Activated effector memory CD4-positive, alpha-beta T cell treated with Interleukin-2 at 50 U/mL for 16 hours (primary cell): ENCODE measurements around the gene ANKRD28.

Source experiments
- DNase-seq: peaks from one replicate; pipeline ENCODE4 v3.0.0-alpha.2; 2020

Gene ANKRD28

DNA sequence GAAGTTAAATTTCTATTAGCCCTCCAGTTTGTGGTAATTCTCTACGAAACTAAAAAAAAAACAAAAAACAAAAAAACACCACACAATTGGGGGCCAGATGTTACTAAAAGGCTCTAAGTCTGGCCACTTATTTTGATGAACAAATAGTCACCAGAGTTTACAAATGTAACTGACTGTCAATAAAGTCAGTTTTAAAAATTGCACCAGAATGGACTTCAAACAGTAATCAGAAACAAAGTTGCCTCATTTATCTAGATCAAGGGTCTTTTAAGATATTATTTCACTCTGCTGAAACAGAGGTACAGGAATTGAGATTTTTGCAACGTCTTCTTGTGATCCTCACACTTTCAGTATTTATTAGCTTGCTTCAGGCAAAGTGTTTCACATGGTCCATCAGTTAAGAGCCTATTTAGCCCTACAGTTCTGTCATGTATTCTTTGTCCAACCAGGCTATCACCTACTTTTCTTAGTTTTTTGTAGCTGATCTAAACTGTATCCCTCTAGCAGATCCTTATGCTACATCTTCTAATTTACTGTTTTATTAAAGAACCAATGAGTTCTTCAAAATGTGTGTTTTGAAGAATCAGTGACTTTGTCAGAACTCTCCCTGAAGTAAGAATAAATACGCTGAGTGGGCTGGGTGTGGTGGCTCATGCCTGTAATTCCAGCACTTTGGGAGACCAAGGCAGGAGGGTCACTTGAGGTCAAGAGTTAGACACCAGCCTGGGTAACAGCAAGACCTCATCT lies 74.7 kb downstream of the ANKRD28 start:
- DNase-seq: no peak

- no peak for DNase-seq
Observed at GRCh38 chr3:15716178-15716577, 81.6 kb downstream of the ANKRD28 start.

DNA sequence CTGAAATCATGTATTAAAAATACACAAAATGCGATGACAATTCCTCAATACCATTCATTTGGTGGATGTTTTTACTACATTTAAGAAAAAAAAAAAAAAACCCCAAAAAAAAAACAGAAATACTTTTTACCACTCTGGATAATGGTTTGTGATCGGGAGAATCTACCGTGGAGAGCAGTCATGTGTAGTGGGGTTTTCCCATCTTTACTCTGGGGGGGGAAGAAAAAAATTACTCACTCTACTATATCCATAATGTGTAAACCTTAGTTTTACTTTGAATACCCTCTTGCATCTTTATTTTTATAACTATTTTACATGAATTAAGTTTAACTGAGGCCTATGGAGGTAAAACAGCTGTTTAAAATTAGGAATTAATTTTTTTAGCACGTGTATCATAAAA lies 83.3 kb downstream of the ANKRD28 start:
- DNase-seq: no peak

GRCh38 chr3:15713364-15713763 lies 84.4 kb downstream of the ANKRD28 start:
- DNase-seq: no peak

DNA sequence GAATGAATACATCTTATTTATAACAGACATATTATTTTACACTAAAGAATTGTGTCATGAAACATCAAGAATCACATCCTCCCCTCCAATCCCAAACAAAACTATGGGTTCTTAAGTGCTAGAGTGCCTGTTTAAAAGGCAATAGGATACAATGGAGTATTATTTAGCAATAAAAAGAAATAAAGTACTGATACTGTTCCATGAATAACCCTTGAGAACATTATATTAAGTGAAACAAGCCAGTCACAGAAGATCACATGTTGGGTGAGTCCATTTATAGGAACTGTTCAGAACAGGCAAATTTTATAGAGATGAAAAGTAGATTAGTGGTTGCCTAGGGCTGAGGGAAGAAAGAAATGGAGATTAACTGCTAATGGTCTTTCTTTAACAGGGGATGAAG lies 86.5 kb downstream of the ANKRD28 start:
- DNase-seq: no peak

DNA sequence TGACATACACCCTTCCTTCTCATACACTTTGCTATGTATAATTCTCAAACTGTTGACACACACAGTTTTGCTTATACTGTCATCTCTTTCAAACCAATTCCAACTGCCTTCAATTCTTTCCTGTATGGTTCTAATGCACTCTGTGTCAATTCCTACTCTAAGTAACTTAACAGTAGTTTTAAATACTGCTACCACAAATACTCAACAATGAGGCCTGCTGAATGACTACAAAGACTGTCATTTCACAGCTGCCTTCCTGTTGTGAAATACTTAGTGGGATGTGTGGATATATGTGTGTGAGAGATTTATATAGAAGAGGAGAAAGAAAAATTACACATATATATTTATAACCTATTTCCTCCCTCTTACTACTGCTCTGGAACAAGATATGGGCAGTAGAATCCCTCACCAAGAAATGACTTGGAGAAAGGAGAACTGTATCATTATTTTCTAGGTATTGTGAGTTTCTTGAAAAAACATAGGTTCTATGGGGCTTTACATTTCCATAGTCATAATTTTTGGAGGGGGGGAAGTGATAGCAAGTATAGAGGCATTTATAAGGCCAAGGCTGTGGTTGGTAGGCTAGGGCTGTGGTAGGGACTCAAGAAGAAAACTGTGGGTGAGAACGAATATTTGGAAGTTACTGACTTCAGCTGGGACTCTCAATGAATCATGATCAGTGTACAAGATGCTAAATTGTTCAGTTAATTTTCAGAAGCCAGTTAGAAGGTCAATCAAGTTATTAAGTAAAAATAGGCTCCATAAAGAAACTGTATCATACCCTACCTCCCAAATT lies 88.7 kb downstream of the ANKRD28 start:
- no peak for DNase-seq

- no peak for DNase-seq
Observed at GRCh38 chr3:15707779-15708178, 90.0 kb downstream of the ANKRD28 start.

DNA sequence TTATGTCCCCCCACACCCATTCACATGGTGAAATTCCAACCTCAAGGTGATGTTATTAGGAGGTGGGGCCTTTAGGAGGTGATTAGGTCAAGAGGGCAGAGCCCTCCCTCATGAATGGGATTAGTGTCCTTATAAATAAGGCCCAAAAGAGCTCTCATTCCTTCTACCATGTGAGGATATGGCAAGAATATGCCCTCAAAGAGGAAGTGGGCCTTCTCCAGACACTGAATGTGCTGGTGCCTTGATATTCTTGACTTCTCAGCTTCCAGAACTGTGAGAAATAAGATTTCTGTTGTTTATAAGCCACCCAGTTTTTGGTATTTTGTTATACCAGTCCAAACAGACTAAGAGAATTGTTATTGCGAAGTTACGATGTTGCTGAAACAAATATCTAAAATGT lies 94.4 kb downstream of the ANKRD28 start:
- no peak for DNase-seq

- no peak for DNase-seq
Observed at GRCh38 chr3:15694628-15695027, 103.2 kb downstream of the ANKRD28 start.

DNA sequence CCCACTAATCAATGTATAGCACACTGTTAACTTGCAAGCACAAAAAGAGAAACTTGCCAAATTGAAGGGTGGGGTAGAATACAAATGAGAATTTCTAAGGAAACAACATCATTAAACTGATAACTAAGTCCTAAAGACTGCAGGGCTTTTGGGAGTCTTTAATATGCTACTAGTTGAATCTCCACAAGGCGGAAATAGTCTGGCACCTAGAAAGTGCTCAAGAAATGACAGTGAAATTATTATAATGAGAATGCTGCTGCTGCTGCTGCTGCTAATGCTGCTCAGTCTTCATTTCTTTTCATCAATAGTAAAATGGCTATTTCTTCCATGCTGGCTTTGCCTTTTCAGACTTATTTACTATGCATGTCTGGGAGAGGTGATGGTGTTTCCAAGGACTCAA lies 104.4 kb downstream of the ANKRD28 start:
- DNase-seq: no peak

DNA sequence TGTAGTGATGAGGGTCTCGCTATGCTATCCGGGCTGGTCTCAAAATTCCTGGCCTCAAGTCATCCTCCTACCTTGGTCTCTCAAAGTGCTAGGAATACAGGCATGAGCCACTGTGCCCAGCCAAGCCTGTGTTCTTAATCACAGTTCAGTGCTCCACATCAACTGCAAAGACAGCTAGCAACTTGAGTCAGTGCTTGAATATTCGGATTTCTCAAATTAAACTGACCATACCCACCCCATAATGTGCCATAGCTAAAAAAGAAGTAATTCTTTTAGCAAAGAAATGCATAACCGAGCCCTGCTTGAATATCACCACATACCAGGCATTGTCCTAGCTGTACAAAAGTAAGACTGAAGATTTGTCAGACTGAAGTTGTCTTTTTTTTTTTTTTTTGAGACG lies 107.0 kb downstream of the ANKRD28 start:
- no peak for DNase-seq

DNA sequence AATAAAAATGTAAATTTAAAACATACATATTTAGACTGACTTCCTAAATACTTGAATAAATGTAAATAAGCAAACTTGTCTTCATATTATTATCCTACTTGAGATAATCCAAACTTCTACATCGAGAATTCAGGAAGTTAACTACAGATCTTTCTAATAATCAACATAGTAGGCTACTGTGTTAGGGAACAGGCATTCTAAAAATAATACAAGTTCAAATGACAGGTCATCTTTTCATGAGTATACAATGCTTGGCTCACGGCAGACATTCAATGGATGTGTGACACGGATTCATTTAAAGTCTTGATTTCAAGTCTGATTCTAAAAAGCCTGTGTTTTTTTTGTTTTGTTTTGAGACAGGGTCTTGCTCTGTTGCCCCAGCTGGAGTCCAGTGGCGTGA lies 107.5 kb downstream of the ANKRD28 start:
- no peak for DNase-seq

- no peak for DNase-seq
Observed at GRCh38 chr3:15685927-15686326, 111.9 kb downstream of the ANKRD28 start.

DNA sequence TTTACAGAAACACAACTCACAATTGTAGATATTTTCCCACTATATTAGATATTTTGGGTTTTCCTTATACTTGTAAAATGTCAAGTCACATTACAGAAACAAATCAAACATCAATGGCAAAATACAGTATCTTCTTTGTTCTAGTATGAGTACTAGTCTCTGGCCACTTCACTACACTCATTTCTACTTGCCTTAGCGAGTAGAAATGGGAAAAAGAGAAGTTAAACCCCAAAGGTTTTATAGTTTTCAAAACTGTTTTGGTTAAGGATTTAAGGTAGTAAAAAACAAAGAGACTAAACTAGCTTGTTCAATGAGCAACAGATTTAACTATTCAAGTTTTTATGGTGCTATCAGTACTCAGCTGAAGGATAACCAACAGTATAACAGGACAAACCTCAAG lies 114.5 kb downstream of the ANKRD28 start:
- DNase-seq: no peak

GRCh38 chr3:15682561-15683185 lies 115.1 kb downstream of the ANKRD28 start:
- DNase-seq: no peak

GRCh38 chr3:15681668-15682067 lies 116.1 kb downstream of the ANKRD28 start:
- DNase-seq: no peak

- no peak for DNase-seq
Observed at GRCh38 chr3:15679306-15679705, 118.5 kb downstream of the ANKRD28 start.

- no peak for DNase-seq
Observed at GRCh38 chr3:15676259-15676658, 121.5 kb downstream of the ANKRD28 start.

DNA sequence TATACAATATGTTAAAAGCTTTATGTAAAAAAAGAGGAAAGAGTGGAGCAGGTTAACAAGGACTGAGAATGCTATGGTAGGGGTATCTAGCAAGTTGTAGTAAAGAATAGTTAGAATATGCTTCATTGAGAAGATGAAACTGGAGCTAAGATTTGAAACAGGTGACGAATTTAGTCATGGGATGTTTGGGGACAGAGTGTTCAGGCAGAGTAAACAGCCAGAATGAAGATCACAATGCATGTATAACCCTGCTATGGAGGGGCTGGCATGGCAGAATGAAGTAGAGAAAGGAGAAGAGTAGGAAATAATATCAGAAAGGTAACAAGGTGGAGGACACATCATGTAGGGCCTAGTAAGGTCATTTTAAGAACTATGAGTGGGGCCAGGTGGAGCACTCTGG lies 124.2 kb downstream of the ANKRD28 start:
- no peak for DNase-seq

- no peak for DNase-seq
Observed at GRCh38 chr3:15667484-15667883, 130.3 kb downstream of the ANKRD28 start.

DNA sequence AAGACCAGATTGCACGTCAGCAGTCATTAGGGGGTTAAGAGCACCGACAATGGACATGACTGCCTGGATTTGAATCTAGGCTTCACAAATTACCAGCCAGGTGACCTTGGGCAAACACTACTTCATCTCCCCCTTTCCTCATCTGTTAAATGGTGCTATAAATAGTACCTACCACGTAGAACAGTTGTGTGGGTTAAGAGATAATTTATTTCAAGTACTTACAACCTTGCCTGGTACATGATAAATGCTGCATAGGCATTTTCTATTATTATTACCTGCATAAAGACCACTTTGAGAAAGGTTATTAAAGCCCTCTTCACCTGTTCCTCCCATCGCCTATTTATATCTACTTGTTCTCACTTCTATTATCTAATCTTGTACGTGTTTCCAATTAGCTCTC lies 131.5 kb downstream of the ANKRD28 start:
- no peak for DNase-seq

DNA sequence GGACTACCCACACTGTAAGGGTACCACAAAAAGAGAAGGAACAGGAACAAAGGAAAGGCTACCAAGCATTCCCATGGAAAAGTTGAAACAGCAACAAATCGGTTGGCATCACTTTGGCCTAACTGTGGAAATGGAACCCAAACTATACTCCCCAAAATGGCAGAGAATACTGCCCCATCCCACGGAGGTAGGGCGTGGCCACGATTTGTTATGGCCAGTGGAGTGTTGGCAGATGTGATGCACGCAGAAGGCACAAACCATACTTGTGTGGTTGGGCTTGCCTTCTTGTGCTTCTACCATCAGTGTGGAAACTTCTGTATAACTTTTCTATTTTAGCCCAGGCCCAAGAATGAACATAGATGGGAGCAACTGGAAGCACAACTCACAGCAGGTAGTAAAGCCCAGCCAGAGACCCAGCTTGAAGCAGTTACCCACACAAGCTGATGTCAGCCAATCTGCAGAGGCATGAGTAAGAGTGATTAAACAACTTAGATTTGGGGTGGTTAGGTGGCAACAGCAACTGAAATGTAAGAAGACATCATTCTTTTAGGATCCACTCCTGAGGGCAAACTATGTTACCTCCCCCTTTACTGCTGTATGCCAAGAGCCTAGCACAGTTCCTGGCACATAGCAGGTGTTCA lies 132.1 kb downstream of the ANKRD28 start:
- DNase-seq: no peak

GRCh38 chr3:15664144-15664543 lies 133.6 kb downstream of the ANKRD28 start:
- DNase-seq: no peak
